ENCODE data around the gene CDC42EP1. TPM values are rescaled to one million over a fixed set of nuclear protein-coding genes. Genes with fewer than 3 reads are reported as not detected.
A peak's percentile ranks its signal among the peaks of the same experiment; 100 is the strongest.

The CDC42EP1 gene
- total RNA-seq, 1 donor from 2014 or later, result 51.2 TPM

DNA sequence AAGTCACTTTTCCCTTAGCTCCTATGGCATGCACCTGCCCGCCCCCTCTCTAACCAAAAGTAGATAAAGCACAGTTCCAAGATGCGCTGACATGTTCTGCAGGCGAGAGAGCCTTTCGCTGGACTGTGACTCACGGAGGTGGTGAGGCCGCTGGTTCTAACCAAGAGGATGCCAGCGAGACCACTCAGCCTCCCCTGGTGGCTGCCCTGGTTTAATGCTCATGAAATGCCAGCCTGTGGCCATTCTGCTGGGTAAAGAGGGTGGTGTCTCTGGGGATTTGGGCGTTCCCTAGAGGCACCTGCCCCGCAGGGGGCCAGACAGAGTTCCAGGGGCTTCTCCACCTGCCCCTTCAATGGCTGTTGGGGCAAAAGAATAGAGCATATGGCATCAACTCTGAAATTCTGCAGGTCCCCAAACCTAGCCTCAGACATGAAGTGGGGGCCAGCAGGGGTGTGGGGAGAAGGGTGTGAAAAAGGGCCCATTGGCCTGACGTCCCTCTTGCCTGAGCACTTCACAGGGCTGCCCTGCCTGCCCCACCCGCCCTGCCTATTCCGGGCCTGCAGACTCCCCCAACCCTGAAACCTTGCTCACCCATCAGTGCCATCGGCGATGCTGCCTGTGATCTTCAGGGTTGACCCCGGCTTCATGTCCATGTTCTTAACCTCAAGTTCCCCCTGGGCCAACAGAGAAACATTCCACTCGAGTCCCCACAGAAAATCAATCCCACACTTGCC is 11.1 kb downstream of the CDC42EP1 start:
- Mint-ChIP-seq H3K36me3 (ENCODE audit: low read depth, unreplicated experiment) (peaks cover 4% of the 10 kb centered on the region), H3K27ac (ENCODE audit: unreplicated experiment) (no peak overlapping the region), H3K4me1 (ENCODE audit: unreplicated experiment) (peaks cover 7% of the 10 kb centered on the region), H3K4me3 (ENCODE audit: unreplicated experiment) (no peak overlapping the region), H3K9me3 (ENCODE audit: unreplicated experiment) (no peaks in the 10 kb centered on the region), H3K27me3 (ENCODE audit: unreplicated experiment) (peaks cover 3% of the 10 kb centered on the region)
- DNase-seq (ENCODE audit: low spot score), result no peak
- TF ChIP-seq, protein P1, sequence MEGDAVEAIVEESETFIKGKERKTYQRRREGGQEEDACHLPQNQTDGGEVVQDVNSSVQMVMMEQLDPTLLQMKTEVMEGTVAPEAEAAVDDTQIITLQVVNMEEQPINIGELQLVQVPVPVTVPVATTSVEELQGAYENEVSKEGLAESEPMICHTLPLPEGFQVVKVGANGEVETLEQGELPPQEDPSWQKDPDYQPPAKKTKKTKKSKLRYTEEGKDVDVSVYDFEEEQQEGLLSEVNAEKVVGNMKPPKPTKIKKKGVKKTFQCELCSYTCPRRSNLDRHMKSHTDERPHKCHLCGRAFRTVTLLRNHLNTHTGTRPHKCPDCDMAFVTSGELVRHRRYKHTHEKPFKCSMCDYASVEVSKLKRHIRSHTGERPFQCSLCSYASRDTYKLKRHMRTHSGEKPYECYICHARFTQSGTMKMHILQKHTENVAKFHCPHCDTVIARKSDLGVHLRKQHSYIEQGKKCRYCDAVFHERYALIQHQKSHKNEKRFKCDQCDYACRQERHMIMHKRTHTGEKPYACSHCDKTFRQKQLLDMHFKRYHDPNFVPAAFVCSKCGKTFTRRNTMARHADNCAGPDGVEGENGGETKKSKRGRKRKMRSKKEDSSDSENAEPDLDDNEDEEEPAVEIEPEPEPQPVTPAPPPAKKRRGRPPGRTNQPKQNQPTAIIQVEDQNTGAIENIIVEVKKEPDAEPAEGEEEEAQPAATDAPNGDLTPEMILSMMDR (IDR thresholded peaks at IDR 0.05; ENCODE audit: unreplicated experiment), result no peak

DNA sequence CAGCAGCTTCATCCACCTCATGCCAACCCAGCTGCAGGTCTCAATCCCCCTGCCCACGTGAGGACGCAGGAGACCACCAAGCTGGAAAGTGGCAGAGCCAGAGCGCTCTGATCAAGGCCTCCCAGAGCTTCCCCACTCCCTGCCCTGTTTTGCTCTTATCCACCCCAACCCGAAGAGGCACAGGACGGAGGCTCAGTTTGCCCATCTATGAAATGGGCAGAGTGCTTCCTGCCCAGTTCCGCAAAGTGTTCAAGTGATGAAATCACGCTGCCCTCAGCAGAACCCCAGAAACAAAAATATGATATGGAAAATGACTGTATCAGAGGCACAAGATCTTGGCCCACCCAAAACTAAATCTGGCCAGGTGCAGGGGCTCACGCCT is 11.7 kb downstream of the CDC42EP1 start:
- no peaks in the 10 kb centered on the region for H3K9me3 Mint-ChIP-seq (ENCODE audit: unreplicated experiment)
- peaks cover 4% of the 10 kb centered on the region for H3K36me3 Mint-ChIP-seq (ENCODE audit: low read depth, unreplicated experiment)
- H3K27me3 Mint-ChIP-seq (ENCODE audit: unreplicated experiment), result peaks cover 4% of the 10 kb centered on the region
- TF ChIP-seq, protein P1 (IDR thresholded peaks at IDR 0.05; ENCODE audit: unreplicated experiment), result no peak
- H3K27ac Mint-ChIP-seq (ENCODE audit: unreplicated experiment), result peak overlapping the region; percentile 27
- DNase-seq (ENCODE audit: low spot score), result no peak
- H3K4me3 Mint-ChIP-seq (ENCODE audit: unreplicated experiment), result no peak overlapping the region
- H3K4me1 Mint-ChIP-seq (ENCODE audit: unreplicated experiment), result peaks cover 3% of the 10 kb centered on the region

DNA sequence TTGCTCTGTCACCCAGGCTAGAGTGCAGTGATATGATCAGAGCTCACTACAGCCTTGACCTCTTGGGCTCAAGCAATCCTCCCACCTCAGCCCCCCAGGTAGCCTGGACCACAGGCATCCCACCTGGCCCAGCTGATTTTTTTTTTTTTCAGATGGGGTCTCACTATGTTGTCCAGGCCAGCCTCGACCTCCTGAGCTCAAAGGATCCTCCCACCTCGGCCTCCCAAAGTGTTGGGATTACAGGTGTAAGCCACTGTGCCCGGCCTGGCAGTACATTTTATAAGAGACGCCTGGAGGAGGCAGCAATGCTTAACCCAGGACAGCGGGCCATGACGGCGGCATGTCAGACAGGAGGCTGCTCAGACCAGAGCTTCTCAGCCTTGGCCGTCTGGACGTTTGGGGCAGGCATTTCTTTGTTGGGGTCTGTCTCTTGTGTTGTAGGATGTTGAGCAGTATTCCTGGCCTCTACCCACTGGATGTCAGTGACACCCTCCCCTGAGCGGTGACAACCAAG is 15.3 kb downstream of the CDC42EP1 start:
- Mint-ChIP-seq H3K27me3 (ENCODE audit: unreplicated experiment) (peaks cover 7% of the 10 kb centered on the region), H3K4me3 (ENCODE audit: unreplicated experiment) (no peak overlapping the region), H3K27ac (ENCODE audit: unreplicated experiment) (no peak overlapping the region), H3K4me1 (ENCODE audit: unreplicated experiment) (no peaks in the 10 kb centered on the region), H3K9me3 (ENCODE audit: unreplicated experiment) (no peaks in the 10 kb centered on the region), H3K36me3 (ENCODE audit: low read depth, unreplicated experiment) (no peaks in the 10 kb centered on the region)
- no peak for DNase-seq (ENCODE audit: low spot score)
- TF ChIP-seq, protein P1 (IDR thresholded peaks at IDR 0.05; ENCODE audit: unreplicated experiment), result no peak

DNA sequence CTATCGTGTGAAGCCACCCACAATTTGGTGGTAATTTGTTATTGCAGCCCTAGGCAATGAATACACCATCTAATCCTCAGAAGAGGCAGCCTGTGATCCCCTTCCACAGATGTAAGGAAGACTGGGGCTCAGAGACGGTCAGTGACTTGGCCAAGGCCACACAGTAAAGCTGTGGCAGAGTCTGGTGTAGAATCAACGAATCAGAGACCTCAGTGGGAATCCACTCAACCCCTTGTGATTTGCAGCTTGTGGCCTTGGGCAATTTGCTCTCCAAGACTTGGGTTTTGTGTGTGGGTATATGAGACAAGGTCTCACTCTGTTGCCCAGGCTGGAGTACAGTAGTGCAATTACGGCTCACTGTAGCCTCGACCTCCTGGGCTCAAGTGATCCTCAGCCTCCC is 17.7 kb downstream of the CDC42EP1 start:
- Mint-ChIP-seq H3K4me1 (ENCODE audit: unreplicated experiment) (no peaks in the 10 kb centered on the region), H3K27ac (ENCODE audit: unreplicated experiment) (no peak overlapping the region), H3K4me3 (ENCODE audit: unreplicated experiment) (no peak overlapping the region), H3K36me3 (ENCODE audit: low read depth, unreplicated experiment) (no peaks in the 10 kb centered on the region), H3K27me3 (ENCODE audit: unreplicated experiment) (peaks cover 7% of the 10 kb centered on the region), H3K9me3 (ENCODE audit: unreplicated experiment) (no peaks in the 10 kb centered on the region)
- no peak for DNase-seq (ENCODE audit: low spot score)
- TF ChIP-seq, protein P1 (IDR thresholded peaks at IDR 0.05; ENCODE audit: unreplicated experiment), result no peak

DNA sequence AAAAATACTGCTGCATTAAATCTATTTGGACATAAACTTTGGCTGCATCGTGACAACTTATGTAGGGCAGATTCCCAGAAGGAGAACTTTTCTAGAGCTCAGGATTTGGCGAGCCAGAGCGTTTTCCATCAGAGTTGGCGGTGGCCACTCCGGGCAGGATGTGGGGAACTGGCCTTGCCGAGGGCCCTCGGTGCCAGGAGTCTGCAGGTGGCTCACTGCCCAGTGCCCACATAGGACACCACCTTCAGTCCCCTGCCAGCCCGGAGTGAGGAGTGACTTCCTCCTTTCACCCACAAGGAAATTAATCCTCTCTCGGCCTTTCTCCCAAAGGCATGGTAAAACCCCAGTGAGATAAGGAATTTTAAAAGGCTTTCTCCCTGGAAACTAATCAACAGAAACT is 21.2 kb downstream of the CDC42EP1 start:
- TF ChIP-seq, protein P1 (IDR thresholded peaks at IDR 0.05; ENCODE audit: unreplicated experiment), result no peak
- Mint-ChIP-seq H3K4me1 (ENCODE audit: unreplicated experiment) (no peaks in the 10 kb centered on the region), H3K27ac (ENCODE audit: unreplicated experiment) (no peak overlapping the region), H3K36me3 (ENCODE audit: low read depth, unreplicated experiment) (no peaks in the 10 kb centered on the region), H3K4me3 (ENCODE audit: unreplicated experiment) (no peak overlapping the region), H3K9me3 (ENCODE audit: unreplicated experiment) (no peaks in the 10 kb centered on the region), H3K27me3 (ENCODE audit: unreplicated experiment) (peaks cover 5% of the 10 kb centered on the region)
- no peak for DNase-seq (ENCODE audit: low spot score)
